ENCODE data around the gene ZRANB3.

GRCh38 chr2:135225781-135226180 is 305.2 kb downstream of the ZRANB3 start:
- TF ChIP-seq, protein P1, sequence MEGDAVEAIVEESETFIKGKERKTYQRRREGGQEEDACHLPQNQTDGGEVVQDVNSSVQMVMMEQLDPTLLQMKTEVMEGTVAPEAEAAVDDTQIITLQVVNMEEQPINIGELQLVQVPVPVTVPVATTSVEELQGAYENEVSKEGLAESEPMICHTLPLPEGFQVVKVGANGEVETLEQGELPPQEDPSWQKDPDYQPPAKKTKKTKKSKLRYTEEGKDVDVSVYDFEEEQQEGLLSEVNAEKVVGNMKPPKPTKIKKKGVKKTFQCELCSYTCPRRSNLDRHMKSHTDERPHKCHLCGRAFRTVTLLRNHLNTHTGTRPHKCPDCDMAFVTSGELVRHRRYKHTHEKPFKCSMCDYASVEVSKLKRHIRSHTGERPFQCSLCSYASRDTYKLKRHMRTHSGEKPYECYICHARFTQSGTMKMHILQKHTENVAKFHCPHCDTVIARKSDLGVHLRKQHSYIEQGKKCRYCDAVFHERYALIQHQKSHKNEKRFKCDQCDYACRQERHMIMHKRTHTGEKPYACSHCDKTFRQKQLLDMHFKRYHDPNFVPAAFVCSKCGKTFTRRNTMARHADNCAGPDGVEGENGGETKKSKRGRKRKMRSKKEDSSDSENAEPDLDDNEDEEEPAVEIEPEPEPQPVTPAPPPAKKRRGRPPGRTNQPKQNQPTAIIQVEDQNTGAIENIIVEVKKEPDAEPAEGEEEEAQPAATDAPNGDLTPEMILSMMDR (conservative IDR thresholded peaks at IDR 0.05; ENCODE audit: low read depth in 2 of 2) = no peak
- TF ChIP-seq JUNB (IDR thresholded peaks at IDR 0.05; ENCODE audit: unreplicated experiment) (no peak), EZH2 (IDR thresholded peaks at IDR 0.05; ENCODE audit: low read depth, unreplicated experiment) (no peak), POLR2AphosphoS5 (IDR thresholded peaks at IDR 0.05; ENCODE audit: low read depth) (no peak)
- TF ChIP-seq, protein P2, sequence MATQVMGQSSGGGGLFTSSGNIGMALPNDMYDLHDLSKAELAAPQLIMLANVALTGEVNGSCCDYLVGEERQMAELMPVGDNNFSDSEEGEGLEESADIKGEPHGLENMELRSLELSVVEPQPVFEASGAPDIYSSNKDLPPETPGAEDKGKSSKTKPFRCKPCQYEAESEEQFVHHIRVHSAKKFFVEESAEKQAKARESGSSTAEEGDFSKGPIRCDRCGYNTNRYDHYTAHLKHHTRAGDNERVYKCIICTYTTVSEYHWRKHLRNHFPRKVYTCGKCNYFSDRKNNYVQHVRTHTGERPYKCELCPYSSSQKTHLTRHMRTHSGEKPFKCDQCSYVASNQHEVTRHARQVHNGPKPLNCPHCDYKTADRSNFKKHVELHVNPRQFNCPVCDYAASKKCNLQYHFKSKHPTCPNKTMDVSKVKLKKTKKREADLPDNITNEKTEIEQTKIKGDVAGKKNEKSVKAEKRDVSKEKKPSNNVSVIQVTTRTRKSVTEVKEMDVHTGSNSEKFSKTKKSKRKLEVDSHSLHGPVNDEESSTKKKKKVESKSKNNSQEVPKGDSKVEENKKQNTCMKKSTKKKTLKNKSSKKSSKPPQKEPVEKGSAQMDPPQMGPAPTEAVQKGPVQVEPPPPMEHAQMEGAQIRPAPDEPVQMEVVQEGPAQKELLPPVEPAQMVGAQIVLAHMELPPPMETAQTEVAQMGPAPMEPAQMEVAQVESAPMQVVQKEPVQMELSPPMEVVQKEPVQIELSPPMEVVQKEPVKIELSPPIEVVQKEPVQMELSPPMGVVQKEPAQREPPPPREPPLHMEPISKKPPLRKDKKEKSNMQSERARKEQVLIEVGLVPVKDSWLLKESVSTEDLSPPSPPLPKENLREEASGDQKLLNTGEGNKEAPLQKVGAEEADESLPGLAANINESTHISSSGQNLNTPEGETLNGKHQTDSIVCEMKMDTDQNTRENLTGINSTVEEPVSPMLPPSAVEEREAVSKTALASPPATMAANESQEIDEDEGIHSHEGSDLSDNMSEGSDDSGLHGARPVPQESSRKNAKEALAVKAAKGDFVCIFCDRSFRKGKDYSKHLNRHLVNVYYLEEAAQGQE (IDR thresholded peaks at IDR 0.05; ENCODE audit: unreplicated experiment) = no peak

All from GM23338 (cell line).